ENCODE data around the gene AMDHD2.
A peak's percentile ranks its signal among the peaks of the same experiment; 100 is the strongest.

The AMDHD2 gene

GRCh38 chr16:2500430-2500917 lies 19.7 kb upstream of the AMDHD2 start:
- no peak for DNase-seq

- DNase-seq: peak; percentile 82
Observed at GRCh38 chr16:2500918-2501750, 19.0 kb upstream of the AMDHD2 start.

DNA sequence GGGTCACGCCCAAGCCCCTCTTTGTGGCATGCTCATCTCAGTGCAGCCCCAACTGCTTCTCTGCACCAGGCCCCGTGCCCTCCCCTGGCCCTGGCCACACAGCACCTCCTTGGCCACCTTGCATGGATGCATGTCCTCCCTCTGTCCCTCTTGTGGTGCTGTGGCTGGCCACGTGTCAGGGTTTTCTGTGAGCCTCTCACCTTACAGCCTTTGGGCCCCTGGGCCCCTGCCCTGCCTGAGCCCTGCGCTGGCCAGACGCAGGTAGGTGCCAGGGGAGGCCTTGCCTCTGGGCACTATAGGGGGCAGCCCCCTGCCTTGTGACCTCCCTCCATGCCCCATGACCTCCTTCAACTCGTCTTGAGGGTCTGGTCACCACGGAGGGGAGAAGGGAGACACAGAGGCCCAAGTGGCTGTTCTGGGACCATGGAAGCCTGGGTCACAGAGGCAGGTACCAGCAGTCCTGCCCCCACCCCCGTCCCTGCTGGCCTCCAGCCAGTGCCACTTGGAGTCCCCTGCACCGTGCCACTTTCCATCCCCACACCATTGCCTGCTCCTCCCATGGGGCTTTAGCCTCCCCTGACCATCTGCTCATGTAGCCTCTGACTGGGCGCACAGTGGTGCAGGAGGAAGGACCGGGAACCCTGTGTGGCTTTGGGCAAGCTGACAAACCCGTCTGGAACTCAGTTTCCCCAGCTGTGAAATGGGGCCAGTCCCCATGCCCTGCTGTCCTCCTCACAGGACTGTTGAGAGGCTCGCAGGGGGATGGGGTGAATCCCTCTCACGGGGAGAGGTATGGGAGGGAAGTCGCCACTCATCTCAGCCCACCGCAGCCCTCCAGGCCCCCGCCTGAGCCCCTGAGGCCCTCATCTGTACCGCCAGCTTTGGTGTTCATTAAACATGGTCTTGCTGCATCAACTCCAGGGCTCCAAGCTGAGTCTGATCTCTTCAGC lies 17.9 kb upstream of the AMDHD2 start:
- DNase-seq: no peak

DNA sequence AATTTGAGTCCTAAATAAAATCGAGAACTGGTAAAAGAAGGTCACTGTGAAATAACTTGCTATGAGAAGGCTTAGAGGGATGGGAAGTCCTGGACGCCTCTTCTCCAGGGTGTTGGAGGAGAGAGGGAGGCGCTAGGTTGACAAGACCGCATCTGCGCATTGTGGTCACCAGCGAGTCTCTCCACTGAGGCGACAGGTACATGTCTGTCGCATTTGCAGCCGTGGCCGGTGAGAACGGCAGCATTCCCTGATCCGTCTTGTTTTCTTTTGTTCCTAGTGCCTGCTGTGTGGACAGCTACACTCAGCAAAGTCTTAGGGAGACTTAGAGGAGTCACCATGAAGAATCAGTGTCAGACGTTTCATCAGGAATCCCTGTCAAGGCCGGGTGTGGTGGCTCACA lies 14.5 kb upstream of the AMDHD2 start:
- no peak for DNase-seq

GRCh38 chr16:2507052-2507659 lies 13.0 kb upstream of the AMDHD2 start:
- no peak for DNase-seq

- no peak for DNase-seq
Observed at GRCh38 chr16:2507665-2508064, 12.5 kb upstream of the AMDHD2 start.

- DNase-seq: no peak
Observed at GRCh38 chr16:2508722-2509400, 11.3 kb upstream of the AMDHD2 start.

DNA sequence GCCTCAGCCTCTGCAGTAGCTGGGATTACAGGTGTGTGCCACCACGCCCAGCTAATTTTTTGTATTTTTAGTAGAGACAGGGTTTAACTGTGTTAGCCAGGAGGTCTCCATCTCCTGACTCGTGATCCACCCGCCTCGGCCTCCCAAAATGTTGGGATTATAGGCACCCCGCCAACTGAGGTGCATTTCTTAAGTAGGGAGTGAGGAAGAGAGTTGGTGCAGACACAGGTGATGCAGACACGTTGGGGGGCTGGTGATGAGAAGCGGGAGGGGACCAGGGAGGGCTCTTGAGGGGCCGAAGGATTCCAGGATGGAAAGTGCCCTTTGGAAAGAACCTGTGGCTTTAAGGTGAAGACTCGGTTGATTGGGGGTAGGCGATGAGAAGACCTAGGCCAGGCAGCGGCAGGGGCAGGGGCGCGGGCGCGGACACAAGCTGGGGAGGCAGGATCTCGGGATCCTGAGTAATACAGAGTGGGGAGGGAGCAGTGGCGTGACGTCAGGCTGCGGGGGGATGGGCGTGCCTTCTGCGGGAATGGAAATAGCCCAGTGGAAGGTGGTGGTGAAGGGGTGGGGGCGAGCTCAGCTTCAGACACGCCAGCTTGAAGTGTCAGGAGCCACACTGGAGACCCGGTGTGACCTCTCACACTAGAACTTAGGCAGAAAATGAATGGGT lies 8.9 kb upstream of the AMDHD2 start:
- DNase-seq: no peak

- DNase-seq: no peak
Observed at GRCh38 chr16:2511996-2512734, 8.0 kb upstream of the AMDHD2 start.

- peak; percentile 66 for DNase-seq
Observed at GRCh38 chr16:2512735-2513404, 7.3 kb upstream of the AMDHD2 start.

DNA sequence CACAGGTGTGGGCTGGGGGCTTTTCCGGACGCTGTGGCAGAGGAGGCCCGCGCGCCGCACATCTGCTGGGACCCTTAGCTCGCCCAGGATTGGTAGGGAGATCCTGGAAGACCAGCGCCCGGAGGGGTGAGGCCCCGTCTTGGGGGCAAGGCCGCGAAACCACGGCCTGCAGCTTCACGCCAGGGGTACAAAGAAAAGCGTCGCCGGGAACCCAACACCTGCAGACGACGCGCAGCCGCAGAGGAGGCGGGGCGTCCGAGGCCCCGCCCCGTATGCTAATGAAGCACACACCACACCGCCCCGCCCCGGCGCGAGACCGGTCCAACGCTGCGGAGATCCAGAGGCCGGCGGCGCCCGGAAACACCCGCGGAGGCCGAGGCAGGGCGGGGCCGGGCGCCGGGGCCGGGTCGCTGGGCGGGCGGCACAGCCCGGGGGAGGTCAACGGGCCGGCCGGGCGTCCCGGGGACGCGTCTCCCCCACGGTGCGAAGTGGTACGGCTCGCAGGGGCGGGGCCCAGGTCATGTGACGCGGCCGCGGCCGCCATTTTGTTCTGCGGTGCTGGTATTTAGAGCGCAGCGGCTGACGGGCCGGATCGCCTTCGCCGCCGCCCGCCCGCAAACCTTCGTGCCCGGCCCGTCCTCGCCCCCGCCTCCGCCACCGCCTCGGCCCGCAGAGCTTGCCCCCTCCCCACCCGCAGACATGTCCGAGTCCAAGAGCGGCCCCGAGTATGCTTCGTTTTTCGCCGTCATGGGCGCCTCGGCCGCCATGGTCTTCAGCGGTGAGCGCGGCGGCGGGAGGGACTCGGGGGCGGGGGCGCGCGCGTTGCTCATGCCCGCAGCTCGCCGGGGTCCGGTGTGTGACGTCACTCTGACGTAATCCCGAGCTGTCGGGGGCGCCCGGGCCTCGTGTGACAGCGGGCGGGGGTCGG lies 6.5 kb upstream of the AMDHD2 start, which contains the start of gene ATP6V0C:
Gene ATP6V0C (plus strand): TSS at position 548 of the 928 bp plus-strand sequence. CDS start 152 bp downstream, at position 700.
- peak; percentile 92 for DNase-seq

- no peak for DNase-seq
Observed at GRCh38 chr16:2514333-2515179, 5.6 kb upstream of the AMDHD2 start.

DNA sequence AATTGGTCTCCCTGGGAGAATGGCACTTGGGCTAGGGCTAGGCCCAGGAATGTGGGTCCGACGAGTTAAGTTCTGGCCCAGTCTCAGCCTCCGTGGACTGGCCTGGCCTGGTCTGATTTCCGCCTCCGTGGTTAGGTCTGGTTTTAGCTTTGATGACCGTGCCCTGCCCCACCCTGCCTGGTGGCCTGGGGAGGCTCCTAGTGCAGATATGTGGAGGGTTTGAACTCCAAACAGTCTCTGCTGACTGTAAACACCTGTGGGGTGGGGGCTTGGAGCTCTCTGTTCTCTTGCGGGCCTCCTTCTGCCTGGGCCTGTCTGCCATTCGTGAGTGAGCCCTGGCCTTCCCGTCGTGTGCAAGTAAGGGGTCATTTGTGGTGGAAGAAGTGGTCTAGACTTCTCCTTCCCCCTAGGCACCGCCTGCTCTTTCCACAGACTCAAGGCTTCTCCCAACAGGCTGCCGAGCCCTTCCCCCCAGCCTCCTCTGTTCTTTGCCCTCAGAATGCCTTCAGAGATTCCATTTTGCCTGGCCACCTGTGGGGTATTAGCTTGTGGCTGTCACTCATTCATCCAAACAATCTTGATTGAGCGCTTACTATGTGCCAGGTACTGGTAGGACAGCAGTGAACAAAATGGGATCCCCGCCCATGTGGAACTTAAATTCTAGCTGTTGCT lies 4.9 kb upstream of the AMDHD2 start:
- no peak for DNase-seq

- no peak for DNase-seq
Observed at GRCh38 chr16:2516391-2517240, 3.6 kb upstream of the AMDHD2 start.

DNA sequence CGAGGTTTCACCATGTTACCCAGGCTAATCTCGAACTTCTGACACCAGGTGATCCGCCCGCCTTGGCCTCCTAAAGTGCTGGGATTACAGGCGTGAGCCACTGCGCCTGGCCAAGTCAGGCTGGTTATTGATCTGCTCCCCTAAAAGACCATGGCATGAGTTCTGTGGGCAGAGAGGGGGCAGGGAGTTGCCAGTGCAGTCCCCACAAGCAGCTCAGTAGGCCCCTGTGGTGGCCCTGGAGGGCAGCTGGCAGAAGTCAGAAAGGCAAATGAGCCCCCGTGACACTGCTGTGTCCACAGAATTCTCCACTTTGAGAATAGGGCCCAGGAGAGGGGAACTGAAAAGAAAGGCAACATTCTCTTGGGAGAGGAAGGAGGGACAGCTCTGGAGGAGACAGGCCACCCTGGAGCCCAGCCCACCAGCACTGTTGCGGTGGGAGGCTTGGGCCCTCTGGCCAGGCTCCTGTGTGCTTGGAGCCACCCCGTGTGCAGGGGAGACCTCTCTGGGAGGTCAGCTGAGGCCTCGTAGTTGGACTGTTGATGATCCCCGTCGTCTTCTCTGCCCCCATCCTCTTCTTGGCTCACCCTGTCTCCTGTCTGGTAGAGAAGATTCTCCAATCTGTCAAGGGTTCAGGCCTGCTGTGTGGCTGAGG lies 2.1 kb upstream of the AMDHD2 start:
- no peak for DNase-seq
